Right hindlimb (tissue), 1 donor: Measurements from ENCODE around the gene DENND6A.
"Not testable (repeated sequence)": the region's sequence is repeated elsewhere in the genome, so short reads cannot be mapped to it uniquely, and the experiment has no call there.

Source experiments
- DNase-seq: peaks from one replicate; pipeline ENCODE4 v3.0.0-alpha.2; 2018

DENND6A gene

GRCh38 chr3:57692396-57693147 is at the start of gene DENND6A:
DENND6A (minus strand) TSS chr3:57693077; CDS start chr3:57693018, 59 bp downstream.
- peak; percentile 96 for DNase-seq

DNA sequence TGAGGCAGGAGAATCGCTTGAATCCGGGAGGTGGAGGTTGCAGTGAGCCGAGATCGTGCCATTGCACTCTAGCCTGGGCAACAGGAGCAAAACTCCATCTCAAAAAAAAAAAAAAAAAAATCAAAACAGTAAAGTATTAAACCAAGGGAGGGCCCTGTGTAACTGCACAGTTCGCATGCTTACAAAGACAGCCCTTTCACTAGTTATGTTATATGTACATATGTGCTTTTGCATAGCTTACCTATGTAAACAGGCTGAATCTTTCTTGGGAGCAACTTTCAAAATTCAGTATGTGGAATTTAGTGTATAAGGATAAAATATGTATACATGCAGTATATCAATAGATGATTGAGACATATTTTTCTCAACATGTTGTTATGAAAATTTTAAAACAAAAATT is 47.1 kb upstream of the DENND6A start:
- DNase-seq, result no peak

GRCh38 chr3:57738391-57738790 is 45.5 kb upstream of the DENND6A start:
- DNase-seq, result no peak

- DNase-seq, result no peak
Measured at GRCh38 chr3:57737840-57738239, 45.0 kb upstream of the DENND6A start.

DNA sequence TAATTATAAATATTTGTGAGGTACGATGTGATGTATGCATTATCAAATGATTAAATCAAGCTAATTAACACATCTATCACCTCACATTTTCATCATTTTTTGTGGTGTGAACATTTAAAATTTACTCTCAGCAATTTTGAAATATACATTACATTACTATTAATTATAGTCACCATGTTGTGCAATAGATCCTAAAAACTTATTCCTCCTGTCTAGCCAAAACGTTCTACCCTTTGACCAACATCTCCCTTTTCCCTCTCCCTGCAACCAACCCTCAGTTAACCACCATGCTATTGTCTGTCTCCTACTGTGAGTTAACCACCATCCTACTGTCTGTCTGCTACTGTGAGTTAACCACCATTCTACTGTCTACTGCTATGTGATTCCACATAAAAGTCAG is 42.5 kb upstream of the DENND6A start:
- DNase-seq, result no peak

DNA sequence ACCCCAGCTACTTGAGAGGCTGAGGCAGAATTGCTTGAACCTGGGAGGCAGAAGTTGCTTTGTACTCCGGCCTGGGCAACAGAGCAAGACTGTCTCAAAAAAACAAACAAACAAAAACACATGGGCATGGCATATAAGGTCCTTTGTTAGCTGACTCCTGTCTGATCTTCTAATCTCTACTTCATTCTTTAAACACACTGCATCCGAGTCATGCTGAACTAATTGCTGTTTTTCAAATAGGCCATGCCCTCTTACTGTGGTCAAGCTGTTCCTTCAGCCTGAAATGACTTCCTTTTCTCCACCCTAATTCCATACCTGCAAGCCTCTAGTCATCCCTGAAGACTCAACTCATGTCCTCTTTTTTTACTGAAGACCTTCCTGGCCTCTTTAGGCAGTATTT is 40.9 kb upstream of the DENND6A start:
- DNase-seq, result no peak

DNA sequence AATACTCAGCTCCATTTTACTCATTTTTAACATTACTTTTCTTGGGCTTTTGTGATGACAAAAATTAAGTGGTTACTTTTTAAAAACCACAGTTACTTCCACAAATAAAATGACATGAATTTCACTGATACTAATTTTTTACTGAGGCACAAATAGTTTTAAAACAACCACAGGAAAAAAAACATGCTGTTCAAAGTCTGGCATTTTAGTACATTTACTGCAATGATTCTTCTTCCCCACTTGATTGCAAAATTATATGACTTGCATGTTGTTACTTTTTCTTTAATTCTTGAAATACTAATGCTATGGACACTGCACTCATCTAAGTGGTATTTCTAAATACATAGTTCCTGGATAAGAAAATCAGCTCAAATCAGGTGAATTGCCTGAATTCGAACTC is 38.4 kb upstream of the DENND6A start:
- DNase-seq, result no peak

- DNase-seq, result no peak
Measured at GRCh38 chr3:57730682-57731081, 37.8 kb upstream of the DENND6A start.

DNA sequence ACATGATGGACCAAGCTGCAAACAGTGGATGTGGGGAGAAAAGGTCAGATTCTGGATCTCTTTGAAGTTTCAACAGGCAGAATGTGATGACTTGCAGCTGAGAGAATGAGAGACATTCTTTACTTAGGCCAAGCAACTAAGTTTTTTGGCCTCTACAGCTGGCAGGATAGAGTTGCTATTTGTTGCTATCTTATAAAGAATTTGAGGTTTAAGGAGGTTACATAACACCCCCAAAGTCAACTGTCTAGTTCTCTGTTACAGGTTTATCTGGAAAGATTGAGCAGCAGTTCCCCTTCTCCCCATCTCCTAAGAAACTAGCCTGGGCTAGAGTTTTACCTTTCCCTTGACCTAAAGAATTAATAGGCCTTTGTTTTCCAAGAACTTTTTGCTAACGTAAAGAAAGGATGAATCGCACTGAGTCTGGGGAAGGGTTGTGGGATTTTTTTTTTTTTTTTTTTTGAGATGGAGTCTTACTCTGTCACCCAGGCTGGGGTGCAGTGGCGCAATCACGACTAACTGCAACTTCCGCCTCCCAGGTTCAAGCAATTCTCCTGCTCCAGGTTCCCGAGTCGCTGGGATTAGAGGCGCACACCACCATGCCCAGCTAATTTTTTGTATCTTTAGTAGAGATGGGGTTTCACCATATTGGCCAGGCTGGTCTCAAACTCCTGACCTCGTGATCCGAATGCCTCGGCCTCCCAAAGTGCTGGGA is 36.6 kb upstream of the DENND6A start:
- no peak for DNase-seq

DNA sequence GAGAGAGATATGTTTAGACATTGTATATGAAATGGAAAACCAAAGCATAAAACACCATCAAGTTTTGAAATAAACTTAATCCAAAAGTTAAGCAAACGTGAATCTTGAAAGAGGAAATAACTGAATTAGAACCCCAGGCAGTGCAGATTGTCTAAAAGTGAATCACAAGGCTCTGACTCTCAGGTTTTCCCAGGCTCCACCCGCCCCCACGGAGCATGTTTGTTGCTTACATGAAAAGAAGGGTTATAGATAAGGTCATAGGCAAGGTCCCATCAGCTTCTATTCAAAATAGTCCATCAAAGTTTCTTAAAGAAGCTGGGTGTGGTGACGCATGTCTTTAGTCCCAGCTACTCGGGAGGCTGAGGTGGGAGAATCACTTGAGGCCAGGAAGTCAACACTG is 34.2 kb upstream of the DENND6A start:
- DNase-seq, result no peak

DNA sequence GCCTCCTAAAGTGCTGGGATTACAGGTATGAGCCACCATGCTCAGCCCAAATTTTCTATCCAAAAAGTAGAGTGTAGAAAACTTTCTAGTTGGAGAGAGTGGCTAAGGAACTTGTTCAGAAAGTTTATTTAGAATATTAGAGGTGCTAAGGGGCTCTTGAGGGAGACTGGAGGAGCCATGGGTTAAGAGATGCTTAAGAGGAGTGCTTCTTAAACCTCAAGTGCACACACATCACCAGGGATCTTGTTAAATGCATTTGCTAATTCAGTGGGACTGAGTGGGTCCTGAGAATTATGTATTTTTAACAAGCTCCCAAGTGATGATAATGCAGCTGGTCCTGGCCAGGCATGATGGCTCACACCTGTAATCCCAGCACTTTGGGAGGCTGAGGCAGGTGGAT is 33.5 kb upstream of the DENND6A start:
- DNase-seq, result no peak

DNA sequence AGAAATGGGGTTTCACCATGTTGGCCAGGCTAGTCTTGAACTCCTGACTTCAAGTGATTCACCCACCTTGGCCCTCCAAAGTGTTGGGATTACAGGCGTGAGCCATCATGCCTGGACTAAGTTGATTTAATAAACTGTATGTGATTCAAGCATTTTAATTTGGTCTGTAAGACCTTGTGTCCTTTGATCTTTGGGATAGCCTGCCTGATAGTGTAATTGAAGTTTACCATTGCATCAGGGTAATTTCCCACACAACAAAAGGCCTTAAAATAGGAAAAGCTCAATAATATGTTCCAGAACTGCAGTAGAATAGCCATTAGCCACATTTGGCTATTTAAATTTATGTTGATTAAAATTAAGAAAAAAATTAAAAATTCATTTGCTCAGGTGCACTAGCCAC is 25.2 kb upstream of the DENND6A start:
- no peak for DNase-seq

DNA sequence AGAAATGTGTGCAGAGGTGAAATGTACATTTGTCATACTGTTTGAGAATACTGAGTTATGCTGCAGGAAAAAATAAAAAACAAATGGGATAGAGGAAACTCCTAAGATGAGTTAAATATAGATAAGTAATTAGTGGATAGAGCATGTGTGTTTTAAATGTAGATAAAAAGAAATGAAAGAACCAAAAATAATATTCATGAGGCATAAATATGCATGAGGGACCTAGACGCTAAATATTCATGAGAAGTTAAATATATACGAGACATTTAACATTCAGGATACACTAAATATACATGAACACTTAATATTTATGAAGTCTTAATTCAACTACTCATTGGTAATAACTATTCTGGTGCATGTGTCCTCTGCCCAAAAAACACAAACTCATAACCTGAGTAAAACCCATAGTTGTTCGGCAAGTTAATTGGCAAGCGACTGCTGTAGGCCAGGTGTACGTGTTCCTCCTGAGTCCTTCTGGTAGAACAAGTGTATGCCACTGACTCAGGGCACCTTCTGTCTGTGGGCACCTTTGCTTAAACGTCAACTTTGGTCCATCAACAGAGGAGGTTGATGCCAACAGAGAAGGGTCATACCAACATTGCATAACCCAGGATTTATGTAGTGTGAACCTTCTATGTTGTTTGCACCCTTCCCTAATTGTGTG is 24.5 kb upstream of the DENND6A start:
- no peak for DNase-seq

DNA sequence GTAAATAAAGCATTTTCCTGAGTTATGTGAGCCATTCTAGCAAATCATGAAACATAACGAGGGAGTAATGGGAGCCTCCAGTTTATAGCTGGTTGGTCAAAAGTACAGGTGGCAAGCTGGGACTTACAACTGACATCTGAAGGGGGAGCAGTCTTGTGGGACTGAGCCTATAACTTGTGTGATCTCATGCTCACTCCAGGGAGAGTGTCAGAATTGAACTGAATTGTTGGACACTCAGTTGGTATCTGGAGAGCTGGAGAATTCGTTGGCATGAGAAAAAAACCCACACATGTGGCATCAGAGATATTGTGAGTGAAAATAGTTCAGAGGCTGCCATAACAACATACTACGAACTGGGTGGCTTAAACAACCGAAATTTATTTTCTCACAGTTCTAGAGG is 22.8 kb upstream of the DENND6A start:
- DNase-seq, result no peak

DNA sequence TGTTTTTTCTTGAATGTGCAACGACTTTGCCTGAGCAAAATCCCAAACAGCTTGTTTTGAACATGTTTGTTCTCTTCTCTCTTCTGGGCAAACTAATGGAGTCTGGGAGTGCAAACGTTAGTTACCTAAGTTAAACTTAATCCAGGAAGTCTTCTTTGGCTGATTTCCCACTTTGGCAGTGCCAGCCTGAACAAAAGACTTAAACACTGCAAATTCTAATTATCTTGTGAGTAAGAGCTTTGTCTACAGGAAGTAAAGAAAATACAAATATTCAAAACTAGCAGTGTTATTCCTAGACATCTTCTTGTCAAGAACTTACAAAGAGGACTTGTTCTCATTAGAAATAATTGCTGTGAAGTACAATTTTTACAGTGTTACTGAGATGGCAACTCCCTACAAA is 16.7 kb upstream of the DENND6A start:
- DNase-seq, result no peak

GRCh38 chr3:57709031-57709430 is 16.2 kb upstream of the DENND6A start:
- DNase-seq, result no peak

DNA sequence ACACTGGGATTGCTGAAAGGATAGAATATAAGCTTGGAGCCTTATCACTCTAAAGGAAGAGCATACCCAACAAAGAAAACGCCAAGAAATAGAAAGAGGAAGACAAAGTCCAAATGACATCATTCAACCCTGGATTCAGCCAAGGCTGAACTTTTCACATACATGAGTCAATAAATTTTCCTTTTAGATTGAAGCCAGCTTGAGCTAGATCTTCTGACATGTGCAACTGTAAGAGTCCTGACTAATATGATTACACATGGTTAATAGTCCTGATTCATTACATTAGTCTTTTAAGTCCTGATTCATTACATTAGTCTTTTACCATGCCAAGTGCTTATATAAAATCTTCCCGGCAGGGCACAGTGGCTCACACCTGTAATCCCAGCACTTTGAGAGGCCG is 13.6 kb upstream of the DENND6A start:
- DNase-seq, result no peak

DNA sequence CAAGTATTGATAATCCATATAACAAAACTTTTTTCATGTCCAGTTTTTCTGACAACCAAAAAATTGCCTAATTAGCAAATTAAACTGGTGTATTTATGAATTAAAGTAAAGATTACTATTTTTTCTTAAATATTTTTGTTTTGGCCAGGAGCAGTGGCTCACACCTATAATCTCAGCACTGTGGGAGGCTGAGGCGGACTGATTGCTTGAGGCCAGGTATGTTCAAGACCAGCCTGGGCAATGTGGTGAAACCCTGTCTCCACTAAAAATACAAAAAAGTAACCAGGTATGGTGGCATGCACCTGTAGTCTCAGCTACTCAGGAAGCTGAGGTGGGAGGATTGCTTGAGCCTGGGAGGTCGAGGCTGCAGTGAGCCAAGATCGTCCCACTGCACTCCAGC is 12.5 kb upstream of the DENND6A start:
- not testable (repeated sequence) for DNase-seq

DNA sequence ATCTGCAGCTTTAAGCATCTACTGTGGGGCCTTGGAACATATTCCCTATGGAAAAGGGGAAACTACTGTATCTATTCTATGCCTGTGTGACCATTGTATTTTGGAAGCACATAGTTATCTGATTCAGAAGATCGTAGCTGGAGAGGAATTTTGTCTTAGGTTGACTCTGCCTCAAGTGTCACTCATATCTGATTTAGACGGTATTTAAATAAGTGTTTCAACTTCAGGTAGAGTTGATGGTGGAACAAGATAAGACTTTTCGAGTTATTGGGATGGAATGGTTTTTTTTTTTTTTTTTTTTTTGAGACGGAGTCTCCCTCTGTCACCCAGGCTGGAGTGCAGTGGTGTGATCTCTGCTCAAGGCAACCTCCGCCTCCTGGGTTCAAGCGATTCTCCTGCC is 8.9 kb upstream of the DENND6A start:
- no peak for DNase-seq

DNA sequence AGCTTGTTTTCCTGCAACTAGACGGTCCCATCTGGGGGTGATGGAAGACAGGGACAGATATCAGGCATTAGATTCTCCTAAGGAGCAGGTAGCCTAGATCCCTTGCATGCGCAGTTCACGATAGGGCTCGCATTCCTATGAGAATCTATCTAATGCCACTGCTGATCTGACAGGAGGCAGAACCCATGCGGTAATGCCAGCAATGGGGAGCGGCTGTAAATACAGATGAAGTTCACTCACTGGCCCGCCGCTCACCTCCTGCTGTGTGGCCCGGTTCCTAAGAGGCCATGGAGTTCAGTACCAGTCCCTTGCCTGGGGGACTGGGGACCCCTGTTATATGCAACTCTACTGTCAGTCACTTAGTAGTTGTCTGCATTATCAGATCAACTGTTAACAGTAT is 7.9 kb upstream of the DENND6A start:
- DNase-seq, result no peak

- DNase-seq, result no peak
Measured at GRCh38 chr3:57699591-57699990, 6.7 kb upstream of the DENND6A start.

DNA sequence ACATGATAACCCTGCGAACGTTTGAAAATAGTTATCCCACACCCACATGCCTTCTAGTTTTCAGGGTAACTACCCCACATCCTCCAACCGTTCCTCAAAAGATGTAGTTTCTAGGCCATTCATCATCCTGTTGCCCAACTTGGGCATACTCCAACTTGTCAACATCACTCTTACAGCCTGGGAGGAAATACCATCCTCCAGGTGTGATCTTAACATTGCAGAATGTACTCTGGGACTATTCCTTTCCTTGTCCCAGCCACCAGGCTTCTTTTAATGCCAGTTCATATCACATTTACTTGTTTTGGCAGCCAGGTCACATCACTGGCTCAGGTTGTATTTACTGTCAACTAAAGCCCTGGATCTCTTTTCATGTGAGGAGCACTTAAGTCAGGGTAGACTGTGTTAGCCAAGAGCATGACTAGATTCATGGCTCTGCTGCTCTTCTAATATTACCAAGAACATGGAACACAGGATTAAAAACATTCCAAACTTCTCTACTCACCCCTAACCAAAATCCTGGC is 4.0 kb upstream of the DENND6A start:
- DNase-seq, result peak; percentile 33

DNA sequence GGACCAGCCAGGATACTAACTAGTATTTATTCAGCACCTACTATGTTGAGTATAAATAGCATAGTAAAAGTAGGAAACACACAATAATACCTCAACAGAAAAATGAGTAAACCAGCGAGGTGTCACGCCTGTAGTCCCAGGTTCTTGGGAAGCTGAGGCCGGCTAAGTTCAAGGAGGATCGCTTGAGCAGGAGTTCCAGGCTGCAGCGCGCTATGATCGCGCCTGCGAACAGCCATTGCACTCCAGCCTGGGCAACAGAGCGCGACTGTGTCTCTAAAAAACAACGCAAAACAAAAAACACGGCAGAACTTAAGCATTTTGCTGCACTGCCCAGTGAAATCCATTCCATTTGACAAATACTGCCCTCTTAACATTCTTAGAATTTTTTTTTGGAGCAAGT is 1.3 kb upstream of the DENND6A start:
- DNase-seq, result no peak

DNA sequence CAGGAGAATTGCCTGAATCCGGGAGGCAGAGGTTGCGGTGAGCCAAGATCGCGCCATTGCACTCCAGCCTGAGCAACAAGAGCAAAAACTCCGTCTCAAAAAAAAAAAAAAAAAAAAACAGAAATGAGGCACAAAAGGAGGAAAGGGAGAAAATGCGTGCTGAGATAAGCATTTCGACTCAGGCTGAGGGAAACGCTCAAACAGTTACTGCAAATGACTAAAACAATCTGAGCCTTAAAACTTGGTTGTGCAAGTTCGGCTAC is 813 bp downstream of the DENND6A start:
- not testable (repeated sequence) for DNase-seq
